B cell (primary cell): Measurements from ENCODE around the gene FJX1. TPM values are rescaled to one million over a fixed set of nuclear protein-coding genes. Genes with fewer than 3 reads are reported as not detected.

ENCODE experiments used
- ATAC-seq: fragments of 200-7000 bp; cut with Tn5 transposase; one replicate; pipeline ENCODE4 v1.10.0; 2021; ENCODE audit warnings: low read depth, mild to moderate bottlenecking, moderate number of reproducible peaks, moderate library complexity
- CTCF ChIA-PET: fragments of 350-600 bp; sonication (Branson Sonifier 250); formaldehyde crosslinking; loops from one replicate; lab custom pipeline; 2021; ENCODE audit warnings: antibody characterized with exemption, inconsistent platforms; lab: Charles Lee
- POLR2A ChIA-PET: fragments of 350-600 bp; sonication (Branson Sonifier 250); formaldehyde crosslinking; loops from one replicate; lab custom pipeline; 2021; ENCODE audit warnings: antibody characterized with exemption; lab: Charles Lee
- DNase-seq: peaks from one replicate; pipeline ENCODE4 v3.0.0; 2013
- H2AFZ ChIP-seq: 2 replicates; pipeline ENCODE4 v1.6.1; 2012; ENCODE audit warnings: mild to moderate bottlenecking, low read depth, low read length; ENCODE audit not compliant: insufficient read depth, poor library complexity, severe bottlenecking
- H3K27ac ChIP-seq, 2 donors: 1 replicate in 1 of 2; 2 replicates in 1 of 2; pipeline ENCODE4 v1.5.1; 2012 to 2013; ENCODE audit warnings: low read length in 2 of 2, mild to moderate bottlenecking in 2 of 2, moderate library complexity in 1 of 2
- H3K27me3 ChIP-seq, 4 experiments: fragments of 200-600 bp in 1 of 4; sonication (generic) in 1 of 4; replicated peaks in 1 of 4; 1 replicate in 2 of 4; 2 replicates in 2 of 4; pipeline versions ENCODE4 v1.6.1 to v1.7.0; 2013 to 2016; ENCODE audit warnings: low read length in 3 of 4, mild to moderate bottlenecking in 2 of 4, mixed read lengths in 1 of 4, moderate library complexity in 1 of 4; ENCODE audit not compliant: insufficient read depth in 4 of 4, control insufficient read depth in 3 of 4; ENCODE audit errors: control extremely low read depth in 1 of 4
- H3K36me3 ChIP-seq, 2 experiments: replicated peaks in 1 of 2; 1 replicate in 1 of 2; 2 replicates in 1 of 2; pipeline versions ENCODE4 v1.6.1 to v1.7.1; 2013; ENCODE audit warnings: low read length in 1 of 2; ENCODE audit not compliant: insufficient read depth in 2 of 2, control insufficient read depth in 1 of 2; ENCODE audit errors: control extremely low read depth in 1 of 2, extremely low read depth in 1 of 2
- H3K4me1 ChIP-seq, 2 donors: fragments of 200-600 bp in 1 of 2; sonication (generic) in 1 of 2; 1 replicate in 1 of 2; 2 replicates in 1 of 2; pipeline versions ENCODE4 v1.5.1 to v1.6.1; 2013 to 2017; ENCODE audit warnings: low read length in 2 of 2; ENCODE audit not compliant: control insufficient read depth in 2 of 2, insufficient read depth in 2 of 2
- H3K4me2 ChIP-seq: replicated peaks from 2 replicates; pipeline ENCODE3; 2012; ENCODE audit warnings: mild to moderate bottlenecking, low read depth, low read length; ENCODE audit not compliant: poor library complexity, severe bottlenecking
- H3K4me3 ChIP-seq, 5 experiments: fragments of 200-600 bp in 1 of 5; sonication (generic) in 1 of 5; 1 replicate in 3 of 5; 2 replicates in 2 of 5; pipeline versions ENCODE4 v1.5.1 to v1.7.0; 2011 to 2016; ENCODE audit warnings: low read length in 4 of 5, mild to moderate bottlenecking in 4 of 5, low read depth in 2 of 5, control low read depth in 1 of 5, moderate library complexity in 1 of 5; ENCODE audit not compliant: insufficient read depth in 1 of 5; ENCODE audit errors: control extremely low read depth in 1 of 5, extremely low read depth in 1 of 5
- H3K79me2 ChIP-seq: fragments of 200-600 bp; sonication (generic); one replicate; pipeline ENCODE4 v1.6.0; 2016; ENCODE audit warnings: low read length; ENCODE audit not compliant: control insufficient read depth, insufficient read depth
- H3K9ac ChIP-seq: fragments of 200-600 bp; sonication (generic); 2 replicates; pipeline ENCODE4 v1.6.1; 2017; ENCODE audit warnings: mild to moderate bottlenecking, low read length, moderate library complexity
- H3K9me3 ChIP-seq, 3 donors: one replicate each; pipeline versions ENCODE4 v1.6.1 to v1.7.1; 2013; ENCODE audit warnings: low read length in 2 of 3; ENCODE audit not compliant: control insufficient read depth in 2 of 3, insufficient read depth in 1 of 3; ENCODE audit errors: control extremely low read depth in 1 of 3
- H4K20me1 ChIP-seq: 2 replicates; pipeline ENCODE4 v1.6.0; 2012; ENCODE audit warnings: mild to moderate bottlenecking, low read length; ENCODE audit not compliant: insufficient read depth, control insufficient read depth, poor library complexity, severe bottlenecking
- H3K27ac Mint-ChIP-seq: one replicate; pipeline ENCODE4 v1.8.0; 2021; ENCODE audit warnings: mixed read lengths
- H3K27me3 Mint-ChIP-seq: one replicate; pipeline ENCODE4 v1.8.0; 2021; ENCODE audit warnings: mixed read lengths
- H3K4me1 Mint-ChIP-seq: one replicate; pipeline ENCODE4 v1.8.0; 2021; ENCODE audit warnings: mixed read lengths
- H3K4me3 Mint-ChIP-seq: one replicate; pipeline ENCODE4 v1.8.0; 2021; ENCODE audit warnings: mixed read lengths
- H3K9me3 Mint-ChIP-seq: one replicate; pipeline ENCODE4 v1.8.0; 2022; ENCODE audit warnings: mixed read lengths; ENCODE audit not compliant: insufficient read depth
- EZH2 ChIP-seq: IDR thresholded peaks from 2 replicates; pipeline ENCODE4 v1.6.1; 2012; ENCODE audit warnings: borderline replicate concordance, low read depth, mild to moderate bottlenecking, moderate library complexity, low read length; ENCODE audit not compliant: insufficient read depth, poor library complexity, severe bottlenecking
- WGBS: methylation state at CpG from one replicate; pipeline ENCODE4 v1.1.5; 2013; ENCODE audit warnings: missing lambda C conversion rate; ENCODE audit not compliant: insufficient coverage; 5-methylcytosine and 5-hydroxymethylcytosine counted together
- intact Hi-C: fragments of 100-400 bp; cut with micrococcal nuclease; formaldehyde crosslinking; loops from one replicate; pipeline ENCODE4 v1.10.0; 2022
- polyA plus RNA-seq: library from polyadenylated mRNA; depleted of rRNA; stranded (reverse); fragments of >200 nt; gene quantifications from 2 replicates; pipeline ENCODE4 v1.2.3, GENCODE V29; 2012
- total RNA-seq, 2 donors: library from RNA; stranded (reverse); fragments of 120-200 nt in 1 of 2; gene quantifications; 1 replicate in 1 of 2; 2 replicates in 1 of 2; pipeline versions ENCODE4 v1.2.3 to v1.2.4, GENCODE V29; 2013 to 2022
- TF ChIP-seq, protein P1 (sequence below): fragments of 200-600 bp; IDR thresholded peaks from one replicate; pipeline ENCODE4 v1.8.0; 2022; ENCODE audit warnings: antibody characterized with exemption, mild to moderate bottlenecking

Gene FJX1
- total and polyA plus RNA-seq, 2 donors (not counting 1 experiment from before 2014, with no cell fraction given), result 0.03 TPM; not detected in 1

DNA sequence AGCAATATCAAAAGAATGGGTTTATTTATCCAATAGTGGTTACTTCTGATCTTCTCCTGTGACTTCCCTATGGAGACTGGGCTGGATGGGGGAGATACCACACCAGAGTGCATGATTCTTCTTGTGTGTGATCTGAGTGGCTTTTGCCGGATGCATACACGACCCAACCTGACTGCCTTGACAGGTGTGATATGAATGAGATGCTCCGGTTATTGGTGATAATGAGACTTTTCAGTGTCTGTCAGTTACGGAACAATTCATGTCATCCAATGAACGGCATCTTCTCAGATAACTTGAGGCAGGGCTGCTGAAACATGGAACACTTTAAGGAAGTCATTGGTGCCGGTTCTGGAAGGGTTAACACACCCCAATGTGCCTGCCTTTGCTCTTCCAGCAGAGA, 17.7 kb downstream of the FJX1 start:
- H2AFZ ChIP-seq, result no peak overlapping the region
- no peaks in the 10 kb centered on the region for H4K20me1 ChIP-seq
- H3K4me1 ChIP-seq, result no peaks in the 10 kb centered on the region
- no peak overlapping the region for H3K4me3 Mint-ChIP-seq
- H3K27ac Mint-ChIP-seq, result no peak overlapping the region
- WGBS, result 99% methylated on average over 5 of the region's 6 CpGs
- ChIA-PET POLR2A (no interaction called here), CTCF (no interaction called here)
- H3K4me3 ChIP-seq, result no peak overlapping the region
- H3K27me3 ChIP-seq, result peaks cover 0 to 15% (median 8%) of the 10 kb centered on the region in 4 experiments
- no peaks in the 10 kb centered on the region for H3K79me2 ChIP-seq
- no peaks in the 10 kb centered on the region for H3K36me3 ChIP-seq
- intact Hi-C loops, result no loop called here
- DNase-seq, result no peak
- no peaks in the 10 kb centered on the region for H3K4me1 Mint-ChIP-seq
- no peak for ATAC-seq
- H3K9me3 Mint-ChIP-seq, result no peaks in the 10 kb centered on the region
- no peak overlapping the region for H3K27ac ChIP-seq
- no peak overlapping the region for H3K4me2 ChIP-seq
- peaks cover 38% of the 10 kb centered on the region for H3K27me3 Mint-ChIP-seq
- no peaks in the 10 kb centered on the region for H3K9me3 ChIP-seq
- no peak overlapping the region for H3K9ac ChIP-seq
- TF ChIP-seq, protein P1, sequence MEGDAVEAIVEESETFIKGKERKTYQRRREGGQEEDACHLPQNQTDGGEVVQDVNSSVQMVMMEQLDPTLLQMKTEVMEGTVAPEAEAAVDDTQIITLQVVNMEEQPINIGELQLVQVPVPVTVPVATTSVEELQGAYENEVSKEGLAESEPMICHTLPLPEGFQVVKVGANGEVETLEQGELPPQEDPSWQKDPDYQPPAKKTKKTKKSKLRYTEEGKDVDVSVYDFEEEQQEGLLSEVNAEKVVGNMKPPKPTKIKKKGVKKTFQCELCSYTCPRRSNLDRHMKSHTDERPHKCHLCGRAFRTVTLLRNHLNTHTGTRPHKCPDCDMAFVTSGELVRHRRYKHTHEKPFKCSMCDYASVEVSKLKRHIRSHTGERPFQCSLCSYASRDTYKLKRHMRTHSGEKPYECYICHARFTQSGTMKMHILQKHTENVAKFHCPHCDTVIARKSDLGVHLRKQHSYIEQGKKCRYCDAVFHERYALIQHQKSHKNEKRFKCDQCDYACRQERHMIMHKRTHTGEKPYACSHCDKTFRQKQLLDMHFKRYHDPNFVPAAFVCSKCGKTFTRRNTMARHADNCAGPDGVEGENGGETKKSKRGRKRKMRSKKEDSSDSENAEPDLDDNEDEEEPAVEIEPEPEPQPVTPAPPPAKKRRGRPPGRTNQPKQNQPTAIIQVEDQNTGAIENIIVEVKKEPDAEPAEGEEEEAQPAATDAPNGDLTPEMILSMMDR, result no peak
- no peak for TF ChIP-seq EZH2

DNA sequence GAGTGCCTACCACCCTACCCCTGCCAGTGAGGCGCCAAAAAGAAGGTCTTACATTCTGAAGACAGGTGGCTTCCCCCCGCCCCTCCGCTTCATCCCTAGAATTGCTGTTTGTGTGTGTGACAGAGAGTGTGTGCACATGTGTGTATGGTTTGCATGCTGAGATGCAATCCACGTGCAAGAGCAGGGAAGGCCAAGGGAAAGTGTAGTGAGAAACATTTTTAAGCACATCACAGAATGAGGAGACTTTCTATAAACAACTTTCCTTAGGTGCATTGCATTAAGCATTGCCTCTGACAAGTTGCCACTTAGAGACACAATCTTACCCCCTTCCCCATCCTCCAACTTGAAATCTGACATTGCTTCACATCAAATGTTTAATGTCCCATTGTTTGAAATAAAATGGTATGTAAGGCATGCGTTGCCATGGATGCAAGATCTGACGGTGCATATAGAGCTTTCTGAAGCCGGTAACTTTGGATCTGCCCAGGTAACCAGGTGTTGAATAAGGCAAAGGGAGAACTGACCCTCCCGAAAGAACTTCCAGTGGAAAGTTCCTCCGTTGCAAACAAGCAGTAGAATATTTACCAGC, 21.4 kb downstream of the FJX1 start:
- H3K9ac ChIP-seq, result no peak overlapping the region
- H3K27ac ChIP-seq, result no peak overlapping the region
- no peaks in the 10 kb centered on the region for H3K4me1 ChIP-seq
- ChIA-PET CTCF (no interaction called here), POLR2A (no interaction called here)
- no peaks in the 10 kb centered on the region for H3K9me3 Mint-ChIP-seq
- peaks cover 37% of the 10 kb centered on the region for H3K27me3 Mint-ChIP-seq
- no peak overlapping the region for H2AFZ ChIP-seq
- no peak overlapping the region for H3K4me3 ChIP-seq
- intact Hi-C loops, result no loop called here
- no peak for DNase-seq
- TF ChIP-seq EZH2, result no peak
- TF ChIP-seq, protein P1, result no peak
- no peak overlapping the region for H3K4me3 Mint-ChIP-seq
- no peak overlapping the region for H3K27ac Mint-ChIP-seq
- H3K27me3 ChIP-seq, result peaks cover 0 to 8% (median 3%) of the 10 kb centered on the region in 4 experiments
- no peaks in the 10 kb centered on the region for H3K79me2 ChIP-seq
- no peak overlapping the region for H3K4me2 ChIP-seq
- 98% methylated on average over 7 of the region's 9 CpGs for WGBS
- no peaks in the 10 kb centered on the region for H3K4me1 Mint-ChIP-seq
- H3K36me3 ChIP-seq, result no peaks in the 10 kb centered on the region
- no peaks in the 10 kb centered on the region for H4K20me1 ChIP-seq
- no peaks in the 10 kb centered on the region for H3K9me3 ChIP-seq
- ATAC-seq, result no peak
